Measurements from ENCODE around the gene SUN5. TPM values are rescaled to one million over a fixed set of nuclear protein-coding genes. Genes with fewer than 3 reads are reported as not detected.

SUN5 gene
- polyA plus RNA-seq, 2 of the 4 experiments (the other 2 are of a cell fraction): not detected

- TF ChIP-seq SREBF2 (IDR thresholded peaks at IDR 0.05): no peak
- no peak for TF ChIP-seq CHD2 (IDR thresholded peaks at IDR 0.05; ENCODE audit: low read length, partially characterized antibody)
- TF ChIP-seq, protein P1, sequence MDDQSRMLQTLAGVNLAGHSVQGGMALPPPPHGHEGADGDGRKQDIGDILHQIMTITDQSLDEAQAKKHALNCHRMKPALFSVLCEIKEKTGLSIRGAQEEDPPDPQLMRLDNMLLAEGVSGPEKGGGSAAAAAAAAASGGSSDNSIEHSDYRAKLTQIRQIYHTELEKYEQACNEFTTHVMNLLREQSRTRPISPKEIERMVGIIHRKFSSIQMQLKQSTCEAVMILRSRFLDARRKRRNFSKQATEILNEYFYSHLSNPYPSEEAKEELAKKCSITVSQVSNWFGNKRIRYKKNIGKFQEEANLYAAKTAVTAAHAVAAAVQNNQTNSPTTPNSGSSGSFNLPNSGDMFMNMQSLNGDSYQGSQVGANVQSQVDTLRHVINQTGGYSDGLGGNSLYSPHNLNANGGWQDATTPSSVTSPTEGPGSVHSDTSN (IDR thresholded peaks at IDR 0.05): no peak
These were observed 37.1 kb downstream of the SUN5 start (continued) for GRCh38 chr20:32966881-32967781.

DNA sequence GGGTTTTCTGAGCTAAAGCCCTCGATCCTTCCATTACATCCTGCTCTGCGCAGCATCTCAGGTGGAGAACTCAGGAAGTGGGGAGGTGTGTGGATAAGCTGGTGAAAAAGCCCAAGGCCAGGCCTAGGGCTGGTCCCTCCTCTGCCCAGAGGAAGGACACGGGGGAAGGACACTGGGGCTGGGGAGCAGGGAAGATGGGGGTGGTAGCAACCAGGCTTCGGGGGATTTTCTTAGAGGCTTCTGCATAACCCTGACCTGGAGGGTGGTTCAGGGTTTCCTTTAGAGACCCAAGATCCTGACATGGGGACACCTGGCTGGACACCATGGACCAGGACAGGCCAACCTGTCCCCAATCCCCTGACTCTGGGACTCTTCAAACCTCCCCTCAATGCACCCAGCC, 37.9 kb downstream of the SUN5 start:
- FAIRE-seq: no peak
- no peak overlapping the region for H3K27ac ChIP-seq
- no peaks in the 10 kb centered on the region for H3K4me1 ChIP-seq
- H3K4me2 ChIP-seq: no peak overlapping the region
- DNase-seq (ENCODE audit: low read depth in 1 of 2, low spot score in 1 of 2): no peak
- no peaks in the 10 kb centered on the region for H3K9me3 ChIP-seq
- no peak overlapping the region for H3K4me3 ChIP-seq
- ChIA-PET CTCF (interaction anchor here (0.6 to 1.4 kb wide), 3 partner anchors 20 to 48 kb away, joined by 3 to 5 read pairs (median 3); no protein-coding TSS in a partner anchor), POLR2A (no interaction called here)
- 47% methylated on average over 3 of the region's 4 CpGs for WGBS (ENCODE audit: missing lambda C conversion rate)
- no peak for ATAC-seq
- TF ChIP-seq EP300 (IDR thresholded peaks at IDR 0.05): no peak
- no peak for TF ChIP-seq SMC3 (IDR thresholded peaks at IDR 0.05)
- no peak for TF ChIP-seq POLR2AphosphoS2 (conservative IDR thresholded peaks at IDR 0.05; ENCODE audit: low read length)
- TF ChIP-seq FOSL2 (IDR thresholded peaks at IDR 0.05): no peak
- TF ChIP-seq FOSL2 (CRISPR knock-in tag; IDR thresholded peaks at IDR 0.05): no peak
- no peak for TF ChIP-seq EHMT2 (IDR thresholded peaks at IDR 0.05; ENCODE audit: low read depth)

DNA sequence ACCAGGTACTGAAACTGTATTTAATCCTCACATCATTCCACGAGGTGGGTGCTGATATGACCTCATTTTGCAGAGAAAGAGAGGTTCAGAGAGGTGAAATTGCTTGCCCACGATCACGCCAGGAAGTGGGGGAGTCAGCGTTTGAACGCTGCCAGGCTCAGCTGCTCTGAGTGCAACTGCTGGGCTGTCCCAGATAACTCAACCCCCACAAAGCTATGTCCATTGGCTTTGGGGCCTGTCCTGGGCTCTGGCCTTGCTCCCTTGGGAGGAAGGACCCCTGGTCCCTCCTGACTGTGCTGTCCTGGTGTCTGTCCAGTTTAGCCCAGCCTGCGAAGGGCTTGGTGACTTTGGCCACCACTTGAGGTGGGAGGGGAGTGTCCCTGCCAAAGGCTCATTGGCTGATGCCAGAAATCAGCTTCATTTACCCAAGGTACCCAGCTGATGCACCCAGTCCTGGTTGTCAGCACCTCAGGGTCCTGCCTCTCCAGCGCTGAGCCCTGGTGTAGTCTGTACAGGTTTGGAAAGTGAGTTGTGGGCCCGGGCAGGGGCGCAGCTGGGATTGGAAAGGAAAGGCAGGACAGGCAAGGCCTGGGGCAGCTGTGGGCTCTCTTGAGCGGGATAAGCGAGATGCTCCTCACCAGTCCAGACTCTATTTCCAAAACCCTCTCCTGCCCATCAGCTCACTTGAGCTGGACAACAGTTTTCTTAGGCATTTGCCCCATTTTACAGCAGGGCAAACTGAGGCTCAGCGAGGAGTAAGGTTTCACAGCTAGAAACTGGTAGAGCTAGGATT, 38.5 kb downstream of the SUN5 start:
- Histone ChIP-seq H3K4me1 (no peaks in the 10 kb centered on the region), H3K9me3 (no peaks in the 10 kb centered on the region), H3K4me3 (no peak overlapping the region), H3K27ac (no peak overlapping the region), H3K4me2 (no peak overlapping the region)
- 65% methylated on average over 12 of the region's 12 CpGs for WGBS (ENCODE audit: missing lambda C conversion rate)
- FAIRE-seq: no peak
- no peak for DNase-seq (ENCODE audit: low read depth in 1 of 2, low spot score in 1 of 2)
- POLR2A ChIA-PET: no interaction called here
- CTCF ChIA-PET: interaction anchor here (0.6 to 1.4 kb wide), 2 partner anchors 20 to 48 kb away, joined by 3 to 5 read pairs; no protein-coding TSS in a partner anchor
- ATAC-seq: no peak
- TF ChIP-seq EP300 (IDR thresholded peaks at IDR 0.05) (no peak), JUN (IDR thresholded peaks at IDR 0.05) (no peak), MAZ (IDR thresholded peaks at IDR 0.05; ENCODE audit: borderline replicate concordance, low read depth, low read length) (no peak), ZNF302 (CRISPR knock-in tag; IDR thresholded peaks at IDR 0.05) (no peak), NR3C1 (IDR thresholded peaks at IDR 0.05) (no peak), MAX (IDR thresholded peaks at IDR 0.05) (no peak), CBX2 (IDR thresholded peaks at IDR 0.05; ENCODE audit: borderline replicate concordance, low read depth) (no peak), RFX5 (IDR thresholded peaks at IDR 0.05) (no peak), RNF2 (IDR thresholded peaks at IDR 0.05; ENCODE audit: borderline replicate concordance, low read depth) (no peak), CHD2 (IDR thresholded peaks at IDR 0.05; ENCODE audit: low read length, partially characterized antibody) (no peak), NFE2L2 (conservative IDR thresholded peaks at IDR 0.05; ENCODE audit: low read length) (no peak), HDAC2 (IDR thresholded peaks at IDR 0.05) (no peak), HOXB5 (CRISPR knock-in tag; IDR thresholded peaks at IDR 0.05) (no peak)
- TF ChIP-seq, protein P2, sequence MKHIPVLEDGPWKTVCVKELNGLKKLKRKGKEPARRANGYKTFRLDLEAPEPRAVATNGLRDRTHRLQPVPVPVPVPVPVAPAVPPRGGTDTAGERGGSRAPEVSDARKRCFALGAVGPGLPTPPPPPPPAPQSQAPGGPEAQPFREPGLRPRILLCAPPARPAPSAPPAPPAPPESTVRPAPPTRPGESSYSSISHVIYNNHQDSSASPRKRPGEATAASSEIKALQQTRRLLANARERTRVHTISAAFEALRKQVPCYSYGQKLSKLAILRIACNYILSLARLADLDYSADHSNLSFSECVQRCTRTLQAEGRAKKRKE (CRISPR knock-in tag; IDR thresholded peaks at IDR 0.05; ENCODE audit: low read depth): no peak
- TF ChIP-seq, protein P3, sequence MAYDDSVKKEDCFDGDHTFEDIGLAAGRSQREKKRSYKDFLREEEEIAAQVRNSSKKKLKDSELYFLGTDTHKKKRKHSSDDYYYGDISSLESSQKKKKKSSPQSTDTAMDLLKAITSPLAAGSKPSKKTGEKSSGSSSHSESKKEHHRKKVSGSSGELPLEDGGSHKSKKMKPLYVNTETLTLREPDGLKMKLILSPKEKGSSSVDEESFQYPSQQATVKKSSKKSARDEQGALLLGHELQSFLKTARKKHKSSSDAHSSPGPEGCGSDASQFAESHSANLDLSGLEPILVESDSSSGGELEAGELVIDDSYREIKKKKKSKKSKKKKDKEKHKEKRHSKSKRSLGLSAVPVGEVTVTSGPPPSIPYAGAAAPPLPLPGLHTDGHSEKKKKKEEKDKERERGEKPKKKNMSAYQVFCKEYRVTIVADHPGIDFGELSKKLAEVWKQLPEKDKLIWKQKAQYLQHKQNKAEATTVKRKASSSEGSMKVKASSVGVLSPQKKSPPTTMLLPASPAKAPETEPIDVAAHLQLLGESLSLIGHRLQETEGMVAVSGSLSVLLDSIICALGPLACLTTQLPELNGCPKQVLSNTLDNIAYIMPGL (CRISPR knock-in tag; IDR thresholded peaks at IDR 0.05; ENCODE audit: borderline replicate concordance): no peak
- TF ChIP-seq, protein P4, sequence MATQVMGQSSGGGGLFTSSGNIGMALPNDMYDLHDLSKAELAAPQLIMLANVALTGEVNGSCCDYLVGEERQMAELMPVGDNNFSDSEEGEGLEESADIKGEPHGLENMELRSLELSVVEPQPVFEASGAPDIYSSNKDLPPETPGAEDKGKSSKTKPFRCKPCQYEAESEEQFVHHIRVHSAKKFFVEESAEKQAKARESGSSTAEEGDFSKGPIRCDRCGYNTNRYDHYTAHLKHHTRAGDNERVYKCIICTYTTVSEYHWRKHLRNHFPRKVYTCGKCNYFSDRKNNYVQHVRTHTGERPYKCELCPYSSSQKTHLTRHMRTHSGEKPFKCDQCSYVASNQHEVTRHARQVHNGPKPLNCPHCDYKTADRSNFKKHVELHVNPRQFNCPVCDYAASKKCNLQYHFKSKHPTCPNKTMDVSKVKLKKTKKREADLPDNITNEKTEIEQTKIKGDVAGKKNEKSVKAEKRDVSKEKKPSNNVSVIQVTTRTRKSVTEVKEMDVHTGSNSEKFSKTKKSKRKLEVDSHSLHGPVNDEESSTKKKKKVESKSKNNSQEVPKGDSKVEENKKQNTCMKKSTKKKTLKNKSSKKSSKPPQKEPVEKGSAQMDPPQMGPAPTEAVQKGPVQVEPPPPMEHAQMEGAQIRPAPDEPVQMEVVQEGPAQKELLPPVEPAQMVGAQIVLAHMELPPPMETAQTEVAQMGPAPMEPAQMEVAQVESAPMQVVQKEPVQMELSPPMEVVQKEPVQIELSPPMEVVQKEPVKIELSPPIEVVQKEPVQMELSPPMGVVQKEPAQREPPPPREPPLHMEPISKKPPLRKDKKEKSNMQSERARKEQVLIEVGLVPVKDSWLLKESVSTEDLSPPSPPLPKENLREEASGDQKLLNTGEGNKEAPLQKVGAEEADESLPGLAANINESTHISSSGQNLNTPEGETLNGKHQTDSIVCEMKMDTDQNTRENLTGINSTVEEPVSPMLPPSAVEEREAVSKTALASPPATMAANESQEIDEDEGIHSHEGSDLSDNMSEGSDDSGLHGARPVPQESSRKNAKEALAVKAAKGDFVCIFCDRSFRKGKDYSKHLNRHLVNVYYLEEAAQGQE (IDR thresholded peaks at IDR 0.05): no peak
- TF ChIP-seq, protein P1 (IDR thresholded peaks at IDR 0.05): no peak

All from A549 (cell line).